SK-N-SH treated with all-trans-retinoic acid at 6 μM for 48 hours (cell line): ENCODE measurements around the gene GPR139.

Source experiments
- ATAC-seq: fragments of 200-7000 bp; cut with Tn5 transposase; 3 replicates; pipeline ENCODE4 v1.9.1; 2020; ENCODE audit warnings: mild to moderate bottlenecking, moderate library complexity
- ARNTL ChIP-seq: fragments of 450-650 bp; formaldehyde crosslinking; IDR thresholded peaks from 2 replicates; pipeline ENCODE4 v1.5.0; 2020; ENCODE audit warnings: low read depth, mild to moderate bottlenecking, moderate library complexity, borderline replicate concordance
- BACH2 ChIP-seq: fragments of 250-450 bp; sonication (Bioruptor Pico); IDR thresholded peaks from 2 replicates; pipeline ENCODE4 v1.9.0; 2021; ENCODE audit warnings: mild to moderate bottlenecking, borderline replicate concordance
- CSDC2 ChIP-seq: fragments of 250-450 bp; sonication (Bioruptor Pico); IDR thresholded peaks from 2 replicates; pipeline ENCODE4 v1.5.0; 2020; ENCODE audit warnings: mild to moderate bottlenecking, moderate library complexity
- CSRNP3 ChIP-seq: fragments of 250-450 bp; sonication (Bioruptor Pico); IDR thresholded peaks from 2 replicates; pipeline ENCODE4 v1.5.1; 2021; ENCODE audit warnings: mild to moderate bottlenecking, moderate library complexity
- ESRRG ChIP-seq: fragments of 250-450 bp; sonication (Bioruptor Pico); IDR thresholded peaks from 2 replicates; pipeline ENCODE4 v1.6.1; 2021; ENCODE audit warnings: mild to moderate bottlenecking
- GLIS3 ChIP-seq: fragments of 250-450 bp; sonication (Bioruptor Pico); IDR thresholded peaks from 2 replicates; pipeline ENCODE4 v1.5.0; 2020; ENCODE audit warnings: mild to moderate bottlenecking, moderate library complexity
- OSR1 ChIP-seq: fragments of 250-450 bp; sonication (Bioruptor Pico); IDR thresholded peaks from 2 replicates; pipeline ENCODE4 v1.8.0; 2022; ENCODE audit warnings: moderate library complexity, mild to moderate bottlenecking, inconsistent platforms
- POU6F1 ChIP-seq: fragments of 250-450 bp; sonication (Bioruptor Pico); IDR thresholded peaks from 2 replicates; pipeline ENCODE4 v1.8.0; 2021; ENCODE audit warnings: low read depth, mild to moderate bottlenecking, moderate library complexity, borderline replicate concordance
- PPARA ChIP-seq: fragments of 250-450 bp; sonication (Bioruptor Pico); IDR thresholded peaks from 2 replicates; pipeline ENCODE4 v1.5.0; 2020; ENCODE audit warnings: mild to moderate bottlenecking, borderline replicate concordance
- RARB ChIP-seq: fragments of 250-450 bp; sonication (Bioruptor Pico); IDR thresholded peaks from 2 replicates; pipeline ENCODE4 v1.8.0; 2021; ENCODE audit warnings: mild to moderate bottlenecking, moderate library complexity
- SNAI2 ChIP-seq: fragments of 250-450 bp; sonication (Bioruptor Pico); IDR thresholded peaks from 2 replicates; pipeline ENCODE4 v1.5.0; 2020; ENCODE audit warnings: mild to moderate bottlenecking, moderate library complexity
- TCF4 ChIP-seq: fragments of 250-450 bp; sonication (Bioruptor Pico); IDR thresholded peaks from 2 replicates; pipeline ENCODE4 v1.8.0; 2021; ENCODE audit warnings: mild to moderate bottlenecking, moderate library complexity, borderline replicate concordance
- TOX ChIP-seq: fragments of 250-450 bp; sonication (Bioruptor Pico); IDR thresholded peaks from 2 replicates; pipeline ENCODE4 v1.8.0; 2021; ENCODE audit warnings: mild to moderate bottlenecking, moderate library complexity, borderline replicate concordance
- ZC3H10 ChIP-seq: fragments of 250-450 bp; sonication (Bioruptor Pico); IDR thresholded peaks from 2 replicates; pipeline ENCODE4 v1.5.1; 2021; ENCODE audit warnings: mild to moderate bottlenecking, moderate library complexity
- ZFP3 ChIP-seq: fragments of 250-450 bp; sonication (Bioruptor Pico); IDR thresholded peaks from 2 replicates; pipeline ENCODE4 v1.5.0; 2020; ENCODE audit warnings: mild to moderate bottlenecking, moderate library complexity
- ZFP30 ChIP-seq: fragments of 450-650 bp; formaldehyde crosslinking; IDR thresholded peaks from 2 replicates; pipeline ENCODE4 v1.5.0; 2022; ENCODE audit warnings: mild to moderate bottlenecking, moderate library complexity
- ZNF565 ChIP-seq: fragments of 450-650 bp; formaldehyde crosslinking; conservative IDR thresholded peaks from 2 replicates; pipeline ENCODE4 v1.5.0; 2020; ENCODE audit warnings: low read depth, mild to moderate bottlenecking, moderate library complexity
- ZNF70 ChIP-seq: fragments of 450-650 bp; formaldehyde crosslinking; IDR thresholded peaks from 2 replicates; pipeline ENCODE4 v1.5.0; 2020; ENCODE audit warnings: mild to moderate bottlenecking, moderate library complexity
- TF ChIP-seq, protein P1 (sequence below): fragments of 250-450 bp; sonication (Bioruptor Pico); IDR thresholded peaks from 2 replicates; pipeline ENCODE4 v1.5.0; 2020; ENCODE audit warnings: mild to moderate bottlenecking, moderate library complexity
- TF ChIP-seq, protein P2 (sequence below): fragments of 250-450 bp; sonication (Bioruptor Pico); IDR thresholded peaks from 2 replicates; pipeline ENCODE4 v1.8.0; 2020; ENCODE audit warnings: mild to moderate bottlenecking, moderate library complexity, borderline replicate concordance

The GPR139 gene

DNA sequence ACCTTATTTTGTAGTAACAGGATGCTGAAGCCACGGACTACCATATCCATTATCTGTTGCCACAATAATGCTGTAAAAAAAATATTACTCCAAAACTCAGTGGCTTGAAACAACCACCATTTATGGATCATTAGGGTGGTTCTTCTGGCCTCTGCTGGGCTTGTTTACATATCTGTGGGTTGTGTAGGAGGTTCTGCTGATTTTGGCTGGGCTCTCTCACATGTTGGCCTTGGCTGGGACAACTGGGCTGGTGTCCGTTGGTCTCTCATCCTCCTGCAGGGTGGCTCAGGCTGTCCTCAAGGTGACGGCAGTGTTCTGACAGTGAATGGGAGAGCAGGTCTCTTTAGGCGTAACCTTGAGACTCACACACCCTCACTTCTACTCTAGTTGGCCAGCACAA is 76.0 kb downstream of the GPR139 start:
- TF ChIP-seq ZC3H10 (CRISPR knock-in tag), result no peak
- no peak for TF ChIP-seq POU6F1 (CRISPR knock-in tag)
- no peak for TF ChIP-seq ESRRG
- TF ChIP-seq ZFP30 (CRISPR knock-in tag), result no peak
- TF ChIP-seq BACH2 (CRISPR knock-in tag), result no peak
- no peak for TF ChIP-seq TCF4
- TF ChIP-seq, all 23 proteins: peak for 0

DNA sequence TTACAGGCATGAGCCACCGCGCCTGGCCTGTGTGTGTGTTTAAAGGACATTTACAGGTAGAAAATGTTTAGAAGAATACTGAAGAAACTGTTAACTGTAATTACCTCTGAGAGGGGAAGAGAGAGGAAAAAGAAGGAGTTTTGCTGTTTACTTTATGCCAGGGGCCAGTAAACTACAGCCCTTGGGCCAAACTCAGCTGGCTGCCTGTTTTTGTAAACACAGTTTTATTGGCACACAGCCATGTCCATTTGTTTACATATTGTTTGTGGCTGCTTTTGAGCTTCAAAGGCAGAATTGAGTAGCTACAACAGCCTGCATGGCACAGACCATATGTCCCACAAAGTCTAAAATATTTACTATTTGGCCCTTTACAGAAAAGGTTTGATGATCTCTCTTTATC is 76.4 kb downstream of the GPR139 start:
- TF ChIP-seq OSR1 (CRISPR knock-in tag), result no peak
- TF ChIP-seq TOX (CRISPR knock-in tag), result no peak
- TF ChIP-seq, protein P1, sequence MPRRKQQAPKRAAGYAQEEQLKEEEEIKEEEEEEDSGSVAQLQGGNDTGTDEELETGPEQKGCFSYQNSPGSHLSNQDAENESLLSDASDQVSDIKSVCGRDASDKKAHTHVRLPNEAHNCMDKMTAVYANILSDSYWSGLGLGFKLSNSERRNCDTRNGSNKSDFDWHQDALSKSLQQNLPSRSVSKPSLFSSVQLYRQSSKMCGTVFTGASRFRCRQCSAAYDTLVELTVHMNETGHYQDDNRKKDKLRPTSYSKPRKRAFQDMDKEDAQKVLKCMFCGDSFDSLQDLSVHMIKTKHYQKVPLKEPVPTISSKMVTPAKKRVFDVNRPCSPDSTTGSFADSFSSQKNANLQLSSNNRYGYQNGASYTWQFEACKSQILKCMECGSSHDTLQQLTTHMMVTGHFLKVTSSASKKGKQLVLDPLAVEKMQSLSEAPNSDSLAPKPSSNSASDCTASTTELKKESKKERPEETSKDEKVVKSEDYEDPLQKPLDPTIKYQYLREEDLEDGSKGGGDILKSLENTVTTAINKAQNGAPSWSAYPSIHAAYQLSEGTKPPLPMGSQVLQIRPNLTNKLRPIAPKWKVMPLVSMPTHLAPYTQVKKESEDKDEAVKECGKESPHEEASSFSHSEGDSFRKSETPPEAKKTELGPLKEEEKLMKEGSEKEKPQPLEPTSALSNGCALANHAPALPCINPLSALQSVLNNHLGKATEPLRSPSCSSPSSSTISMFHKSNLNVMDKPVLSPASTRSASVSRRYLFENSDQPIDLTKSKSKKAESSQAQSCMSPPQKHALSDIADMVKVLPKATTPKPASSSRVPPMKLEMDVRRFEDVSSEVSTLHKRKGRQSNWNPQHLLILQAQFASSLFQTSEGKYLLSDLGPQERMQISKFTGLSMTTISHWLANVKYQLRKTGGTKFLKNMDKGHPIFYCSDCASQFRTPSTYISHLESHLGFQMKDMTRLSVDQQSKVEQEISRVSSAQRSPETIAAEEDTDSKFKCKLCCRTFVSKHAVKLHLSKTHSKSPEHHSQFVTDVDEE (CRISPR knock-in tag), result no peak
- no peak for TF ChIP-seq ZNF70
- TF ChIP-seq ZNF565 (CRISPR knock-in tag), result no peak
- TF ChIP-seq RARB, result no peak
- TF ChIP-seq, all 23 proteins: peak for 0
- no peak for ATAC-seq

More for the DNA sequence above, 76.0 kb downstream of the GPR139 start:
- no peak for ATAC-seq

- no peak for TF ChIP-seq PPARA (CRISPR knock-in tag)
- TF ChIP-seq SNAI2 (CRISPR knock-in tag), result no peak
- TF ChIP-seq ZFP3, result no peak
- TF ChIP-seq ESRRG, result no peak
- TF ChIP-seq, protein P1 (CRISPR knock-in tag), result no peak
- no peak for ATAC-seq
Observed at GRCh38 chr16:19994466-19995170, 79.1 kb downstream of the GPR139 start.

- ATAC-seq, result no peak
- TF ChIP-seq ARNTL (CRISPR knock-in tag) (no peak), GLIS3 (CRISPR knock-in tag) (no peak), ZFP3 (no peak), CSRNP3 (no peak), TOX (CRISPR knock-in tag) (no peak), ZC3H10 (CRISPR knock-in tag) (no peak), CSDC2 (no peak)
- TF ChIP-seq, protein P2, sequence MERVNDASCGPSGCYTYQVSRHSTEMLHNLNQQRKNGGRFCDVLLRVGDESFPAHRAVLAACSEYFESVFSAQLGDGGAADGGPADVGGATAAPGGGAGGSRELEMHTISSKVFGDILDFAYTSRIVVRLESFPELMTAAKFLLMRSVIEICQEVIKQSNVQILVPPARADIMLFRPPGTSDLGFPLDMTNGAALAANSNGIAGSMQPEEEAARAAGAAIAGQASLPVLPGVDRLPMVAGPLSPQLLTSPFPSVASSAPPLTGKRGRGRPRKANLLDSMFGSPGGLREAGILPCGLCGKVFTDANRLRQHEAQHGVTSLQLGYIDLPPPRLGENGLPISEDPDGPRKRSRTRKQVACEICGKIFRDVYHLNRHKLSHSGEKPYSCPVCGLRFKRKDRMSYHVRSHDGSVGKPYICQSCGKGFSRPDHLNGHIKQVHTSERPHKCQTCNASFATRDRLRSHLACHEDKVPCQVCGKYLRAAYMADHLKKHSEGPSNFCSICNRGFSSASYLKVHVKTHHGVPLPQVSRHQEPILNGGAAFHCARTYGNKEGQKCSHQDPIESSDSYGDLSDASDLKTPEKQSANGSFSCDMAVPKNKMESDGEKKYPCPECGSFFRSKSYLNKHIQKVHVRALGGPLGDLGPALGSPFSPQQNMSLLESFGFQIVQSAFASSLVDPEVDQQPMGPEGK, result no peak
Observed at GRCh38 chr16:19991614-19992013, 82.1 kb downstream of the GPR139 start.
